Vagina (tissue), 2 donors: ENCODE results near the gene PDE4D.

Experiments used
- POLR2AphosphoS5 ChIP-seq, 2 donors: sonication (generic); formaldehyde crosslinking; IDR thresholded peaks; one replicate each; pipeline ENCODE4 v1.9.0; 2017; ENCODE audit warnings: antibody characterized with exemption in 2 of 2, mild to moderate bottlenecking in 2 of 2, low read depth in 1 of 2; ENCODE audit not compliant: insufficient read depth in 1 of 2
- TF ChIP-seq, protein P1 (sequence below), 3 experiments: fragments of 450-650 bp in 2 of 3; fragments of 200-600 bp in 1 of 3; sonication (generic) in 1 of 3; IDR thresholded peaks; one replicate each; pipeline ENCODE4 v1.5.1; 2017 to 2019; ENCODE audit warnings: antibody characterized with exemption in 3 of 3, mild to moderate bottlenecking in 2 of 3, moderate library complexity in 2 of 3

DNA sequence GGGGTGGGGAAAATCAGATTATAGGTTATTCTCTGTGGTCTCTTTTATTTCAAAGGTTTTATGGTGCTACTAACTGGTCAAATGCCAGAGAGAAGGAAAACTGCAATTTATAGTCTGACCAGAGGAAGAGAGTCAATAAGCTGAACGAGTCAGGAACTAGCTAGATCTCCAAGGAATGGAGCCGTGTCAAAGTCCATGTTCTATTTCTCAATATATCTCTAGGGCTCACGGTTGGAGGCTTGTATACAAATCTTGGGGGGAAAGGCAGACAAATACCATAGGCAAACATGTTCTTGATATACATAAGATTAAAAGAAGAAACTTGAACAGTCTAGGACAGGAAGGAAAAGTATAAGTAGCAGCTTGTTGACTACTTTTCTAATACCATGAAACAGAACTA lies 627.1 kb downstream of the PDE4D start:
- TF ChIP-seq POLR2AphosphoS5 (IDR thresholded peaks at IDR 0.05; ENCODE audit: insufficient read depth in 1 of 2, low read depth in 1 of 2) = no peak
- TF ChIP-seq, protein P1, sequence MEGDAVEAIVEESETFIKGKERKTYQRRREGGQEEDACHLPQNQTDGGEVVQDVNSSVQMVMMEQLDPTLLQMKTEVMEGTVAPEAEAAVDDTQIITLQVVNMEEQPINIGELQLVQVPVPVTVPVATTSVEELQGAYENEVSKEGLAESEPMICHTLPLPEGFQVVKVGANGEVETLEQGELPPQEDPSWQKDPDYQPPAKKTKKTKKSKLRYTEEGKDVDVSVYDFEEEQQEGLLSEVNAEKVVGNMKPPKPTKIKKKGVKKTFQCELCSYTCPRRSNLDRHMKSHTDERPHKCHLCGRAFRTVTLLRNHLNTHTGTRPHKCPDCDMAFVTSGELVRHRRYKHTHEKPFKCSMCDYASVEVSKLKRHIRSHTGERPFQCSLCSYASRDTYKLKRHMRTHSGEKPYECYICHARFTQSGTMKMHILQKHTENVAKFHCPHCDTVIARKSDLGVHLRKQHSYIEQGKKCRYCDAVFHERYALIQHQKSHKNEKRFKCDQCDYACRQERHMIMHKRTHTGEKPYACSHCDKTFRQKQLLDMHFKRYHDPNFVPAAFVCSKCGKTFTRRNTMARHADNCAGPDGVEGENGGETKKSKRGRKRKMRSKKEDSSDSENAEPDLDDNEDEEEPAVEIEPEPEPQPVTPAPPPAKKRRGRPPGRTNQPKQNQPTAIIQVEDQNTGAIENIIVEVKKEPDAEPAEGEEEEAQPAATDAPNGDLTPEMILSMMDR (IDR thresholded peaks at IDR 0.05) = no peak
